ENCODE measurements around the gene MCC.

DNA sequence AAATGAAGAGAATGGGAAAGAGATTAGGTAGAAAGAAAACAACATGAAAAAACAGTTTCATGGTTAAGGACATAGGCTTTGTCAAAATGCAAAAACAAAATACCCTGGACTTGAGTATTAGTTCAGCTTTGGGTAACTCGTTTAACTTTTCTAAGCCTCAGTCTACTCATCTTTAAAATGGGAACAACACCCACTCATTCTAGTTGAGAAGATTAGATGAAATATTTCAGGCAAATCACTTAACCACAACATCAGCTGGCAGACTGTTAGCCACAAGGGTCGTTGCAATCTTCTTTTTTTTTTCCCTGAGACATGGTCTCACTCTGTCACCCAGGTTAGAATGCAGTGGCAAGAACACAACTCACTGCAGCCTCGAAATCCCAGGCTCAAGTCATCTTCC is 326.0 kb downstream of the MCC start:
- TF ChIP-seq POLR2A (IDR thresholded peaks at IDR 0.05) = no peak
- TF ChIP-seq CTCF (IDR thresholded peaks at IDR 0.05 in 4 of 5, conservative IDR thresholded peaks at IDR 0.05 in 1 of 5) = no peak
